GM23338 (cell line): ENCODE data around the gene TMEM63A. TPM values are rescaled to one million over a fixed set of nuclear protein-coding genes. Genes with fewer than 3 reads are reported as not detected.

Source experiments
- ATAC-seq: fragments of 200-7000 bp; cut with Tn5 transposase; 3 replicates; pipeline ENCODE4 v1.9.1; 2020
- DNase-seq: peaks from one replicate; pipeline ENCODE4 v3.0.0-alpha.2; 2015; ENCODE audit warnings: low spot score
- H2AFZ ChIP-seq: fragments of 200-600 bp; sonication (generic); 2 replicates; pipeline ENCODE4 v1.8.0; 2016; ENCODE audit warnings: antibody characterized with exemption, mild to moderate bottlenecking, moderate library complexity
- H3F3A ChIP-seq: fragments of 200-600 bp; sonication (generic); replicated peaks from 2 replicates; pipeline ENCODE4 v1.8.0; 2017; ENCODE audit warnings: antibody characterized with exemption, mixed run types, low read depth
- H3K27ac ChIP-seq: fragments of 200-600 bp; sonication (generic); 2 replicates; pipeline ENCODE4 v1.6.1; 2016; ENCODE audit warnings: low read depth
- H3K27me3 ChIP-seq: fragments of 200-600 bp; sonication (generic); 2 replicates; pipeline ENCODE4 v1.8.0; 2016; ENCODE audit warnings: mild to moderate bottlenecking, mixed run types, moderate library complexity; ENCODE audit not compliant: insufficient read depth
- H3K36me3 ChIP-seq: fragments of 200-600 bp; sonication (generic); 2 replicates; pipeline ENCODE4 v1.8.0; 2016; ENCODE audit warnings: mild to moderate bottlenecking; ENCODE audit not compliant: insufficient read depth
- H3K4me1 ChIP-seq: fragments of 200-600 bp; sonication (generic); 2 replicates; pipeline ENCODE4 v1.8.0; 2016; ENCODE audit warnings: mild to moderate bottlenecking, moderate library complexity; ENCODE audit not compliant: insufficient read depth
- H3K4me2 ChIP-seq: fragments of 200-600 bp; sonication (generic); 2 replicates; pipeline ENCODE4 v1.7.1; 2017; ENCODE audit warnings: mixed run types
- H3K4me3 ChIP-seq: fragments of 200-600 bp; sonication (generic); 2 replicates; pipeline ENCODE4 v1.6.1; 2016; ENCODE audit warnings: mixed run types
- H3K79me2 ChIP-seq: fragments of 200-600 bp; sonication (generic); replicated peaks from 2 replicates; pipeline ENCODE4 v1.8.0; 2017; ENCODE audit warnings: mild to moderate bottlenecking; ENCODE audit not compliant: insufficient read depth
- H3K9me2 ChIP-seq: fragments of 200-600 bp; sonication (generic); 2 replicates; pipeline ENCODE4 v1.8.0; 2017; ENCODE audit not compliant: insufficient read depth
- H4K20me1 ChIP-seq: fragments of 200-600 bp; sonication (generic); replicated peaks from 2 replicates; pipeline ENCODE4 v1.8.0; 2017; ENCODE audit warnings: mild to moderate bottlenecking; ENCODE audit not compliant: insufficient read depth
- H3K27ac Mint-ChIP-seq: 2 replicates; pipeline ENCODE4 v1.8.0; 2020; ENCODE audit warnings: inconsistent platforms, mild to moderate bottlenecking, moderate library complexity, mixed read lengths
- H3K27me3 Mint-ChIP-seq: 3 replicates; pipeline ENCODE4 v1.8.0; 2022; ENCODE audit warnings: low read depth, mild to moderate bottlenecking, moderate library complexity, mixed read lengths, inconsistent platforms; ENCODE audit not compliant: insufficient read depth, poor library complexity
- H3K36me3 Mint-ChIP-seq: 3 replicates; pipeline ENCODE4 v1.8.0; 2021; ENCODE audit warnings: low read depth, mild to moderate bottlenecking, inconsistent platforms, moderate library complexity, mixed read lengths
- H3K4me1 Mint-ChIP-seq: 3 replicates; pipeline ENCODE4 v1.8.0; 2020; ENCODE audit warnings: mild to moderate bottlenecking, inconsistent platforms, mixed read lengths
- H3K4me3 Mint-ChIP-seq: 3 replicates; pipeline ENCODE4 v1.8.0; 2021; ENCODE audit warnings: moderate library complexity, mild to moderate bottlenecking, inconsistent platforms, mixed read lengths
- H3K9me3 Mint-ChIP-seq: 3 replicates; pipeline ENCODE4 v1.8.0; 2020; ENCODE audit warnings: moderate library complexity, mild to moderate bottlenecking, inconsistent platforms, mixed read lengths
- CREB1 ChIP-seq: fragments of 250-450 bp; sonication (Bioruptor Pico); IDR thresholded peaks from 2 replicates; pipeline ENCODE4 v1.5.0; 2020; ENCODE audit warnings: low read depth, mild to moderate bottlenecking, moderate library complexity
- CTCF ChIP-seq, 2 experiments: fragments of 200-600 bp in 1 of 2; sonication (generic) in 1 of 2; conservative IDR thresholded peaks; 2 replicates each; pipeline versions ENCODE4 v1.5.1 to v1.6.1; 2016 to 2017; ENCODE audit warnings: antibody characterized with exemption in 2 of 2, low read depth in 2 of 2, mild to moderate bottlenecking in 2 of 2, moderate library complexity in 1 of 2
- ETS1 ChIP-seq: IDR thresholded peaks from 2 replicates; pipeline ENCODE4 v1.6.1; 2016; ENCODE audit warnings: antibody characterized with exemption
- EZH2 ChIP-seq: fragments of 200-600 bp; sonication (generic); IDR thresholded peaks from one replicate; pipeline ENCODE4 v1.8.0; 2017; ENCODE audit warnings: antibody characterized with exemption, mild to moderate bottlenecking, low read depth; ENCODE audit not compliant: unreplicated experiment
- EZH2phosphoT487 ChIP-seq: fragments of 200-600 bp; sonication (generic); IDR thresholded peaks from one replicate; pipeline ENCODE4 v1.8.1; 2018; ENCODE audit warnings: antibody characterized with exemption; ENCODE audit not compliant: unreplicated experiment
- JUNB ChIP-seq: IDR thresholded peaks from one replicate; pipeline ENCODE4 v1.6.1; 2016; ENCODE audit warnings: antibody characterized with exemption; ENCODE audit not compliant: unreplicated experiment
- NANOG ChIP-seq: IDR thresholded peaks from 2 replicates; pipeline ENCODE4 v1.6.1; 2016; ENCODE audit warnings: antibody characterized with exemption, borderline replicate concordance
- POLR2AphosphoS5 ChIP-seq: IDR thresholded peaks from 2 replicates; pipeline ENCODE4 v1.6.1; 2016; ENCODE audit warnings: antibody characterized with exemption, low read depth
- REST ChIP-seq: IDR thresholded peaks from one replicate; pipeline ENCODE4 v1.6.1; 2018; ENCODE audit warnings: antibody characterized with exemption; ENCODE audit not compliant: unreplicated experiment
- STAT1 ChIP-seq: IDR thresholded peaks from one replicate; pipeline ENCODE4 v1.6.1; 2016; ENCODE audit warnings: antibody characterized with exemption; ENCODE audit not compliant: unreplicated experiment
- ZNF114 ChIP-seq: fragments of 250-450 bp; sonication (Bioruptor Pico); IDR thresholded peaks from 2 replicates; pipeline ENCODE4 v1.5.0; 2020; ENCODE audit warnings: mild to moderate bottlenecking, moderate library complexity
- ZNF331 ChIP-seq: fragments of 250-450 bp; sonication (Bioruptor Pico); IDR thresholded peaks from 2 replicates; pipeline ENCODE4 v1.5.0; 2020; ENCODE audit warnings: low read depth, mild to moderate bottlenecking, moderate library complexity
- polyA plus RNA-seq: library from polyadenylated mRNA; unstranded; fragments of >200 nt; fragmentation: Nextera tagmentation; extraction: Ambion mirVana; gene quantifications from 2 replicates; pipeline ENCODE4 v1.2.1, GENCODE V29; 2016
- total RNA-seq: library from RNA; depleted of rRNA; stranded (reverse); fragments of >200 nt; shearing (Covaris generic); gene quantifications from 2 replicates; pipeline ENCODE4 v1.2.3, GENCODE V29; 2014

TMEM63A gene
- total and polyA plus RNA-seq, 2 experiments from 2014 or later, result 31.7 to 76.9 TPM

- Mint-ChIP-seq H3K4me3 (no peak overlapping the region), H3K36me3 (peaks cover 44% of the 10 kb centered on the region), H3K27ac (no peak overlapping the region), H3K4me1 (peaks cover 44% of the 10 kb centered on the region), H3K9me3 (no peaks in the 10 kb centered on the region), H3K27me3 (peaks cover 23% of the 10 kb centered on the region)
- peaks cover 60% of the 10 kb centered on the region for H3K79me2 ChIP-seq
- no peak overlapping the region for H2AFZ ChIP-seq
- no peaks in the 10 kb centered on the region for H3K27me3 ChIP-seq
- H3K36me3 ChIP-seq, result peaks cover 26% of the 10 kb centered on the region; the same call in 1 of the 2 replicates
- H3K4me2 ChIP-seq, result no peak overlapping the region
- DNase-seq (peak; percentile 79), ATAC-seq (peak; percentile 21)
- H3K4me1 ChIP-seq, result peaks cover 27% of the 10 kb centered on the region
- H3F3A ChIP-seq, result no peaks in the 10 kb centered on the region
- H3K4me3 ChIP-seq, result no peak overlapping the region
- no peaks in the 10 kb centered on the region for H3K9me2 ChIP-seq
- peak overlapping the region; percentile 78; the same call in 1 of the 2 replicates for H3K27ac ChIP-seq
- TF ChIP-seq CTCF (conservative IDR thresholded peaks at IDR 0.05; ENCODE audit: low read depth in 2 of 2) (peak; percentile 58 to 82), ETS1 (no peak), ZNF114 (CRISPR knock-in tag) (no peak)
- peaks cover 17% of the 10 kb centered on the region for H4K20me1 ChIP-seq
Observed at GRCh38 chr1:225877580-225877979, 4.6 kb downstream of the TMEM63A start.

GRCh38 chr1:225876900-225877510, 5.2 kb downstream of the TMEM63A start:
- Histone ChIP-seq H3K27ac (no peak overlapping the region), H3K4me2 (no peak overlapping the region), H3F3A (no peaks in the 10 kb centered on the region), H3K27me3 (no peaks in the 10 kb centered on the region), H3K79me2 (peaks cover 60% of the 10 kb centered on the region), H3K4me1 (peaks cover 27% of the 10 kb centered on the region), H2AFZ (no peak overlapping the region), H4K20me1 (peaks cover 19% of the 10 kb centered on the region), H3K4me3 (no peak overlapping the region), H3K36me3 (peaks cover 26% of the 10 kb centered on the region; the same call in 1 of the 2 replicates), H3K9me2 (no peaks in the 10 kb centered on the region)
- H3K9me3 Mint-ChIP-seq, result no peaks in the 10 kb centered on the region
- TF ChIP-seq EZH2, result no peak
- TF ChIP-seq EZH2phosphoT487, result no peak
- TF ChIP-seq ETS1, result no peak
- TF ChIP-seq STAT1, result no peak
- TF ChIP-seq JUNB, result no peak
- no peak for TF ChIP-seq CTCF (conservative IDR thresholded peaks at IDR 0.05; ENCODE audit: low read depth in 2 of 2)
- no peak for TF ChIP-seq CREB1
- no peak for TF ChIP-seq ZNF331 (CRISPR knock-in tag)
- TF ChIP-seq NANOG, result no peak
- no peak for TF ChIP-seq ZNF114 (CRISPR knock-in tag)
- no peak for TF ChIP-seq POLR2AphosphoS5
- no peak for TF ChIP-seq REST
- ATAC-seq, result no peak
- peaks cover 45% of the 10 kb centered on the region for H3K4me1 Mint-ChIP-seq
- H3K4me3 Mint-ChIP-seq, result no peak overlapping the region
- peaks cover 44% of the 10 kb centered on the region for H3K36me3 Mint-ChIP-seq
- H3K27me3 Mint-ChIP-seq, result peaks cover 24% of the 10 kb centered on the region
- H3K27ac Mint-ChIP-seq, result no peak overlapping the region
- no peak for DNase-seq
